AG08396 (cell line): ENCODE measurements around the gene SIN3A.
"Not testable (repeated sequence)": the region's sequence is repeated elsewhere in the genome, so short reads cannot be mapped to it uniquely, and the experiment has no call there.

Source experiments
- DNase-seq: peaks from one replicate; pipeline ENCODE4 v3.0.0; 2012; ENCODE audit warnings: low spot score, mixed read lengths

SIN3A gene

GRCh38 chr15:75356006-75356405 lies 95.5 kb downstream of the SIN3A start:
- no peak for DNase-seq

GRCh38 chr15:75355369-75355768 lies 96.1 kb downstream of the SIN3A start:
- no peak for DNase-seq

DNA sequence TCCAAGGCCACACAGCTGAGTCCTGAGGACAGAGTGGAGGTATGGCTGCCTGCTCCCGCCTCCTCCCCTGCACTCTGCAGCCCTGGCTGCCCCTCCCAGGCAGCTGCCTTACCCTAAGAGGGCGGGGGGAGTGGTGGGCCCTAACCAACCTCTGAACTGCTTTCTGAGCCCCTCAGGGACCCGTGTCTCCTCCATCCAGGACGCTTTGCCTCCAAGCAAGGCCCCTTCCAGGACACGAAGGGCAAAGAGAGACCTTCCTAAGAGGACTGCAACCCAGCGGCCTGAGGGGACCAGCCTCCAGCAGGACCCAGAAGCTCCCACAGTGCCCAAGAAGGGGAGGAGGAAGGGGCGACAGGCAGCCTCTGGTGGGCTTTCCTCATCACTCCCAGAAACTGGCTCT lies 97.0 kb downstream of the SIN3A start:
- DNase-seq = no peak

DNA sequence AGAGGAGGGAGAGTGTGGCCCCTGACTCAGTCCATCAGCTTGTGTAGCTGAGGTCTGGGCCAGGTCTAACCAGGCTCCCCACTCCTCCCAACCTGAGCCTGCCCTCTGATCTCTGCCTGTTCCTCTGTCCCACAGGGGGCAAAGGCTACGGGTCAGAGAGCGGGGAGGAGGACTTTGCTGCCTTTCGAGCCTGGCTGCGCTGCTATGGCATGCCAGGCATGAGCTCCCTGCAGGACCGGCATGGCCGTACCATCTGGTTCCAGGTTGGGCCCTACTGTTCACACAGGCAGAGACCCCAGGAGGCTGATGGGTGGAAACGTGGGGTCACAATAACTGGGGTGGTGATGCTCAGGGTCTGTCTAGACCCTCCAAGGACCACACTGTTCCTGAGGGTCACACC lies 97.9 kb downstream of the SIN3A start:
- DNase-seq = no peak

DNA sequence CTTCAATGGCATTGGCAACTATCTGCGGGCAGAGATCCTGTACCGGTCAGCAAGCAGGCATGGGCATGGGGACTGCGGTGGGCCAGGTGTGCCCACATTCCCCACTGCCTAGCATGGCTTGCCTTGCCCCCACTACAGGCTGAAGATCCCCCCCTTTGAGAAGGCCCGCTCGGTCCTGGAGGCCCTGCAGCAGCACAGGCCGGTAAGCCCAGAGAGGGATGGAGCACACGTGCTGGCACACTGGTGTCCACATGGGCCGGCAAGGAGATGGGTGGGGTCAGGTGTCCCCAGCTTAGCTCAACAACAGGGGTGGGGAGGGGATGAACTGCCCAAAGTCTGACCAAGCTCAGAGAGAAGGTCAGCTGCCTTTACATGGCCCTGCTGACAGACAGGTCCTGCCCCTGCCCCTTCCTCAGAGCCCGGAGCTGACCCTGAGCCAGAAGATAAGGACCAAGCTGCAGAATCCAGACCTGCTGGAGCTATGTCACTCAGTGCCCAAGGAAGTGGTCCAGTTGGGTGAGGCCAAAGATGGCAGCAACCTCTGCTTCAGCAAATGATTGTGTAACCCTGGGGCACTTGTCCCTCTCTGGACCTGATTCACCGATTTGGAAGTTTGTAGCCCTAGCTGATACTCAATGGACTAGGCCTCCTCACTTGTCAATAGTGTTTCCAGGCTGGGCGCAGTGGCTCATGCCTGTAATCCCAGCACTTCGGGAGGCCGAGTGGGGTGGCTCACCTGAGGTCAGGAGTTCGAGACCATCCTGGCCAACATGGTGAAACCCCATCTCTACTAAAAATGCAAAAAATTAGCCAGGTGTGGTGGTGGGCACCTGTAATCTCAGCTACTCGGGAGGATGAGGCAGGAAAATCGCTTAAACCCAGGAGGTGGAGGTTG lies 99.1 kb downstream of the SIN3A start:
- DNase-seq = no peak

DNA sequence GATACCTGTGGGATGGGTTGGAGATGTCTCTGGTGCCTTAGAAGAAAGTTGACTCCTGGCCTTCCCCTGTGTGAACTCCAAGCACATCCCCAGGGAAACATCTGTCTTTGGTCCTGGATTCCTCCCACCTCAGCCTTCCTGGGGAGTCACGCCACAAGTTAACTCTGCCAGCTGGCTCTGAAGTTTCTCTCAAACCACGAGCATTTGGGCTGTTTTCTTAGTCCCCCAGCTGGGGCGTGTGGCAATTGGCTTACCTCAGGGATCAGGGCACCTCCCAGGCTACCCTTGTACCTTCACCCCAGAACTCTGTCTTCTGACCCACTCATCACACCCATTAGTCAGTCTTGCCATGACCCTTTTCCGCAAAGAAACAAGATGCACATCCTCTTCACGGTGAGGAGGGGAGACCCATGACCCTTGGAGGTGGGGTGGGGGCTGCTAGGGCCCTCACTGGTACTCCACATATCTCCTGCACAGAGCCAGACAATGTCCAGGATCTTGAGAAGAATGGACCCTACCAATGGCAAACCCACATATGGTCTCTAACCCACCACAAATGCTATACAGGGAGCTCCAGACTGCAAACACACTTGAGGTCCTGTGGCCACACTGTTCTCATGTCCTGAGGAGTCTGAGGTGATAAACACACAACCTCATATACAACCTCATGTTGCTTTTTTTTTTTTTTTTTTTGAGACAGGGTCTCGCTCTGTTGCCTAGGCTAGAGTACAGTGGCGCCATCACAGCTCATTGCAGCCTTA lies 100.7 kb downstream of the SIN3A start:
- DNase-seq = peak; percentile 12

DNA sequence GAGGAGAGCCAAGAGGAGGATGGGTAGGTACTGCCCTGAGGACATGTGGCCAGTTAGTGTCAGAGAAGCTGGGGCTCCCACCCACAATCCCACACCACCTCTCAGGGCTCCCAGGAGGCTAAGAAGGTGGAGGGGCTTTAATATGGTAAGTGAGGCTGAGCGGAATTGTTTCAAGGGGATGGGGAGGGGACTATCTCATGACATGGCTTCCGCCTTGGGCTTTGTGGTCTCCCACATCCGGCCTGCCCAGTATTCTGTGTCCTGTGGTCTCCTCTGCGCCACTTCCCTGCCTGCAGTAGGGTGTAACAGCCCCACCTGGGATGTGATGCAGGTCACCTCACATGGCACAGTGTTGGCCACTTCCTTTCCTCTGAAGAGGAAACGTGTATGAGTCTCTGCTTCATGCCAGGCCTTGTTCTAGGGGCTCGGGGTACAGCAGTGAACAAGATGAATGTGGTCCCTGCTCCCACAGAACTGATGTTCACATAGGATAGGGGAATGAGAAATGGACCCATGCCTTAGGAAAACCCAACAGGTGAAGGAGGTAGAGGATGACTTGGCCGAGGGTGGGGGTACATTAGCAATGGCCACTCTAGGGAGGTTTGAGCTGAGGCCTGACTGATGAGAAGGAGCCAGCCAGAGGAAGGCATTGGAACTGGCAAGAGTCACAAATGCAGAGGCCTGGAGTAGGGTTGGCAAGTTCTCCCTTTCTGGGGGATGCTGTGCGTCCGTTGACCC lies 101.5 kb downstream of the SIN3A start:
- no peak for DNase-seq

DNA sequence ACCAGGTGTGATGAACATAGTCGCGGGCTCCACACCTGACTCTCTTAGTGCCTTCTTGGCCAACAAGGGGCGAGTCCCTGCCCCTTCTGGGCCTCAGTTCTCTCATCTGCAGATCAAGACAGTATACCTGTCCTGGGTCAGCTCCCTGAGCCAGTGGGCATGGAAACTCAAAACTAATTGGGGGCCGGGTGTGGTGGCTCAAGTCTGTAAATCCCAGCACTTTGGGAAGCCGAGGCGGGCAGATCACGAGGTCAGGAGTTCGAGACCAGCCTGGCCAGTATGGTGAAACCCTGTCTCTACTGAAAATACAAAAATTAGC lies 102.2 kb downstream of the SIN3A start:
- DNase-seq = not testable (repeated sequence)

GRCh38 chr15:75348562-75349350 lies 102.7 kb downstream of the SIN3A start:
- DNase-seq = peak; percentile 41

DNA sequence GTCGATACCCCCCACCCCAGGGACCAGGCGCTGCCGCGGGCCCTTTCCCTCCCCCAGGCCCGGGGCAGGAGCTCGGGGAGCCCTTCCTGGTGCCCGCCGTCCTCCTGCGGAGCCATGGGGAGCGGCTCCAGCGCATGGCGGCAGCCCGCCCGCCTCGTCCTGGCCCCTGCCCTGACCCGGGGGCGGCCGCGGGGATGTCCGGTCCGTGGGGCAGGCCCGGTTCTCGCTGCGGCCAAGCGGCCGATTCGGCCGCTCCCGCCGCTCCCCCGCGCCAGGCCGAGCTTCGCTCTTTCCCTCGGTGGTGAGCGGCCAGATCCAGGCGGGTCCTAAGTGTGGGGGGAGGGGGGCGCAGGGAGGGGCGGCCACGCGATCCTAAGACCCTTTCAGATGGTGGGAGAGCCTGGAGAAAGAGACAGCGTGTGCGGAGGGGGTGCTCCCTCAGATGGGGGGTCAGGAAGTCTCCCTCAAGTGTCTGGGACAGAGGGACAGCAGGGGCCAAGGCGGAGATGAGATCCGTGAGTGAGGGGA lies 103.4 kb downstream of the SIN3A start:
- DNase-seq = peak; percentile 48

DNA sequence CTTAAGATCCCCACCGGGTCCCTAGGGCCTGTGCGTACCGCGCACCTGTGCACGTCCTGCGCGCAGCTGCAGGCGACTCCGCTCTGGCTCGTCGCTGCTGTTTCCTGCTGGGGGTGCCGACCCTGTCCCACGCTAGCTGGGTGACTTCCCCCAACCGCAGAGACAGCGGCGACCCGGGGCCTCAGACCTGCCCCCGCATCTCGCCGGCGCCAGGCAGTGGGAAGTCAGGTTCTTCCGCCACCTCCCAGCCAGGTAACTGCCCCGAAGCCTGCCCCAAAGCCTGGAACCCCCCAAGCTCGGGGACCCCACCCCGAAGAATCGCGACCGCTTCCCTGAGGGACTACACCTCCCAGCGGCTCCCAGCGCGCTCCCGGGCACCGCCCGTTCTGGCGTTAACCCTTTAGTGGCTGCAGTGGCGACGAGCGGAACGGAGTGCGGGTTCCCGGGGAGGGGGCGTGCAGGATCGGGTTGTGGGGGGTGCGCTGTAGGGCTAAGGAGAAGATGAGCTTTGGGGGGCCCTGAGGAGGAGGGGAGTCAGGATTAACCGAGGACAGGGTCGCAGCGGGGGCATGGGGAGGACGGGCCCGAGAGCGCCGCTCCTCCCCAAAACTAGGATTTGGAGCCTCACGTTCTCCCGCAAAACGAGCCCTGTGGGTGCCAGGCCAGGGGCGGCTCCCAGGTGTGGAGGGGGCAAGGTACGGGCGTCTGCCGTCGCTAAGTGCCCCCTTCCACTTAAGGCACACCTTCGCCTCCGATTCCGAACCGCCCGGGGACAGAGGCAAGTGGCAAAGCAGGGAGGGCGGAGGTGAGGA lies 104.1 kb downstream of the SIN3A start:
- DNase-seq = peak; percentile 67

- DNase-seq = no peak
Observed at GRCh38 chr15:75346796-75347221, 104.7 kb downstream of the SIN3A start, which contains the start of gene NEIL1. TSS of gene NEIL1 (plus strand) at chr15:75347039. CDS start at chr15:75348906, 1,867 bp downstream.

DNA sequence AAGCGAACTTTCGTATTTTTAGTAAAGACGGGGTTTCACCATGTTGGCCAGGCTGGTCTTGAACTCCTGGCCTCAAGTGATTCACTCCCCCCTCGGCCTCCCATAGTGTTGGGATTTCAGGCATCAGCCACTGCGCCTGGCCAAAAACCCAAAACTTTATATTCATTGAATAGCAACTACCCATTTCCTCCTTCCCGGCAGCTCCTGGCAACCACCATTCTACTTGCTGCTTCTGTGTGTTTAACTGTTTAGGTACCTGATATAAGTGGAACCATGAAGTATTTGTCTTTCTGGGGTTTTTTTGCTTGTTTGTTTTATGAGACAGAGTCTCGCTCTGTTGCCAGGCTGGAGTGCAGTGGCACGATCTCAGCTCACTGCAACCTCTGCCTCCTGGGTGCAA lies 107.5 kb downstream of the SIN3A start:
- not testable (repeated sequence) for DNase-seq

- DNase-seq = no peak
Observed at GRCh38 chr15:75342221-75342620, 109.3 kb downstream of the SIN3A start.

DNA sequence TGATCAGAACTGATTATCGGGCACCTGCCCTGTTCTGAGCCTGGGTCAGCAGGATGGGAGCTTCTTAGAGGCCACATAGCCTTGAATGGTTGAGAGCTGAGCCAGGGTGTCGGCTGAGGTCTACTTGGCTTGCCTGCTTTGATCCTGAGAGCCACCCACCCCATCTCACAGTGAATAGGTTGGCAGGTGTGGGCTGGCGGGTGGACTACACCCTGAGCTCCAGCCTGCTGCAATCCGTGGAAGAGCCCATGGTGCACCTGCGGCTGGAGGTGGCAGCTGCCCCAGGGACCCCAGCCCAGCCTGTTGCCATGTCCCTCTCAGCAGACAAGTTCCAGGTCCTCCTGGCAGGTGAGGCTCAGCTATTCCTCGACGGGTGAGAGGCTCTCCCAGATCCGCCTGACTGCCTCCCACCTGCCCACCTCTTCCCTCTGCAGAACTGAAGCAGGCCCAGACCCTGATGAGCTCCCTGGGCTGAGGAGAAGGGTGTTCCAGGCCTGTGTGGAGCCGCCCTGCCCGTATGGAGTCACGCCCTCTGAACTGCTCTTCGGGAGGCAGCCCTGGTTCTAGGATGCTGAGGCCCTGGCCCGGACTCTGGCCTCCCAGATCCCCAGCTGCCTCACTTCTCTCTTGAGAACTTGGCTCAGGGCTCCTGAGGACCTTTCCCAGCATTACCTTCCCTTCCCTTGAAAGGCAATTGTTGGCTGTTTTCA lies 111.8 kb downstream of the SIN3A start:
- DNase-seq = no peak

DNA sequence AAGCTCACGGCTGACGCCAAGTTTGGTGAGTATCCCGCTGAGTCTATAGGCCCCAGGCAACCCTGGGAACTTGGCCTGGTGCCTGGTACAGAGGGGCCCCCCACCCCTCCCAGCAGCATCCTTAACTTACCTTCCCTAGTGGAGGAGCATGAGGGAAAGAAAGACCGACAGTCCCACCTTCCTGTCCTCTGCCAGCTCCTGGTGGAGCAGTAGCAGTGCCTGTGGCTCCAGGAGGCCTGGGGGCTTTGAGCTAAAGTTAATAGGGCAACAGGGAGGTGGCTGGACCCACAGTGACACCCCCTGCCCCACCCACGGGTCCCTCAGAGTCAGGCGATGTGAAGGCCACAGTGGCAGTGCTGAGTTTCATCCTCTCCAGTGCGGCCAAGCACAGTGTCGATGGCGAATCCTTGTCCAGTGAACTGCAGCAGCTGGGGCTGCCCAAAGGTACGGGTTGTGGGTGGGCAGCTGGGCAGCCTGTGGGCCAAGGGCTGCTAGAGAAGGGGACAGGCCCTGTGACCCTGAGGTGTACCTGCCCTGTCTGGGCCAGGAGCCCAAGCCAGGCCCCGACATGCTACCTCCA lies 112.7 kb downstream of the SIN3A start:
- DNase-seq = no peak

DNA sequence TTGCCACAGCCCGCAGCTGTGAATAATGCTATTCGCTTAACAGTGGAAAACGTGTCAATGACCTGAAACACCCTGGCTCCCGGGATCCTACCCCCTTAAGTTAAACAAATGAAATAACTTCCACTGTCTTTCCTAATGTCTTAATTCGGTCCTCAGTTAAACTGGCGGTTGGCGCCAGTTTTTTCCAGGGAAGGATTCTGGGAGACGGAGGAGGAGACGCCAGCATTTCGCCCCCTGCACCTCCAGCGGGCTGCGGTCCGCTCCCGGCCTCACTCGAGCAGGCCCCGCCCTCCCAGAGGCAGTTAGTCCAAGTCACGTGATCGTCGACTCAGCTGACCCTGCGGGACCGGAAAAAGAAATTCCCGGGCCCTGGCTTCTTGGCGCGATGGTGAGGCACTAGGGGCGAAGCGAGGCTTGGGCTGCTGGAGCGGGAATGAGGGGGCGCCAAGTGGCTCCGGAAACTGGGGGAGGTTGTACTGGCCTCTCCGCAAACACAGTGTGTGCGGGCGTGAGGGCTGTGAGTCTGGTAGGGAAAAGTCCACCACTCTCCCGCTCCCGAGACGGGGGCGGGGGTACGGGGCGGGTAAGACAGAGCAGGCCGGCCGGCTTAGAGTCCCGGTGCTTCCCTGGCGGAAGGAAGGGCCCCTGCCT lies 115.7 kb downstream of the SIN3A start, which contains the start of gene COMMD4:
Gene COMMD4, plus strand, starts transcription at position 359 of the 651 bp plus-strand sequence. Its CDS starts 27 bp downstream, at position 386.
- peak; percentile 85 for DNase-seq

- DNase-seq = no peak
Observed at GRCh38 chr15:75335313-75335704, 116.2 kb downstream of the SIN3A start.
